Measurements from ENCODE around the gene ZNF358. TPM values are rescaled to one million over a fixed set of nuclear protein-coding genes. Genes with fewer than 3 reads are reported as not detected.

The ZNF358 gene
- total RNA-seq, 4 donors from 2014 or later: 30.4 to 42.8 (median 36.9) TPM

DNA sequence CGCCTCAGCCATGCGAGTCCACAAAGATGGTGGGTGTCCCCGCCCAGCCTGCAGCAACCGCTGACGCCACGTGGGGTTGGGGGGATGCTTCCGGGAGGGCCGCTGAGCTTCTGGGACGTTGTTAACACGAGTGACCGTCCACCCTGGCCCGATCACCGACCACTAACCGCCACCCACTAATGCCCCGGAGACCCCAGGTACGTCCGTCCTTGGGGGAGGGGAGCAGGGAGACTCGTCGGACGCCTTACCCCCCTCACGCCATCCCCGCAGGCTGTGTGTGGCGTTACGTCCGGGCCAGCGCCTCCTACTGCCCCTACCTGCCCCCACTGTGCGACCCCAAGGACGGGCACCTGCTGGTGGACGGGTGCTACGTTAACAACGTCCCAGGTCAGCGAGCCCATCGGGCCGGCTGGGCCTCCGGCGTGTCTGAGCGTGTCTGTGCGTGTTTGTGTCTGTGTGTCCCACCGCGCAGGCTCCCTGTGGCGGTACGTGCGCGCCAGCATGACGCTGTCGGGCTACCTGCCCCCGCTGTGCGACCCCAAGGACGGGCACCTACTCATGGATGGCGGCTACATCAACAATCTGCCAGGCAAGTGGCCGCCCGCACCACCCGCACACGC lies 40.9 kb downstream of the ZNF358 start:
- 95 to 96% methylated on average over 46 to 54 of the region's 54 CpGs for WGBS, 2 donors
- TF ChIP-seq, protein P1, sequence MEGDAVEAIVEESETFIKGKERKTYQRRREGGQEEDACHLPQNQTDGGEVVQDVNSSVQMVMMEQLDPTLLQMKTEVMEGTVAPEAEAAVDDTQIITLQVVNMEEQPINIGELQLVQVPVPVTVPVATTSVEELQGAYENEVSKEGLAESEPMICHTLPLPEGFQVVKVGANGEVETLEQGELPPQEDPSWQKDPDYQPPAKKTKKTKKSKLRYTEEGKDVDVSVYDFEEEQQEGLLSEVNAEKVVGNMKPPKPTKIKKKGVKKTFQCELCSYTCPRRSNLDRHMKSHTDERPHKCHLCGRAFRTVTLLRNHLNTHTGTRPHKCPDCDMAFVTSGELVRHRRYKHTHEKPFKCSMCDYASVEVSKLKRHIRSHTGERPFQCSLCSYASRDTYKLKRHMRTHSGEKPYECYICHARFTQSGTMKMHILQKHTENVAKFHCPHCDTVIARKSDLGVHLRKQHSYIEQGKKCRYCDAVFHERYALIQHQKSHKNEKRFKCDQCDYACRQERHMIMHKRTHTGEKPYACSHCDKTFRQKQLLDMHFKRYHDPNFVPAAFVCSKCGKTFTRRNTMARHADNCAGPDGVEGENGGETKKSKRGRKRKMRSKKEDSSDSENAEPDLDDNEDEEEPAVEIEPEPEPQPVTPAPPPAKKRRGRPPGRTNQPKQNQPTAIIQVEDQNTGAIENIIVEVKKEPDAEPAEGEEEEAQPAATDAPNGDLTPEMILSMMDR (IDR thresholded peaks at IDR 0.05): no peak
- no peak for TF ChIP-seq POLR2A (IDR thresholded peaks at IDR 0.05)
- DNase-seq (ENCODE audit: low spot score in 2 of 2): no peak
- H3K4me3 ChIP-seq (ENCODE audit: low read depth, poor library complexity, severe bottlenecking): no peak overlapping the region
- intact Hi-C loops (cut with DNase I; ENCODE audit: low total_unique reads): no loop called here

DNA sequence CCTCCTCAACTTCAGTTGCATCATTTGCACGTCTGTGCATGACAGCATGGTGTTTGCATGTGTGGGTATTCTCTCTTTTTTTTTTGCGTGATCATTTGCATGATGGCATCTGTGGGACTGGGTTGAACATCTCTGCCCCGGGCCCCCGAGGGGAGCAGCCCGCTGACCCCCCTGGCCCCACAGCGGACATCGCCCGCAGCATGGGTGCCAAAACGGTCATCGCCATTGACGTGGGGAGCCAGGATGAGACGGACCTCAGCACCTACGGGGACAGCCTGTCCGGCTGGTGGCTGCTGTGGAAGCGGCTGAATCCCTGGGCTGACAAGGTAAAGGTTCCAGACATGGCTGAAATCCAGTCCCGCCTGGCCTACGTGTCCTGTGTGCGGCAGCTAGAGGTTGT lies 42.8 kb downstream of the ZNF358 start:
- H3K4me3 ChIP-seq (ENCODE audit: low read depth, poor library complexity, severe bottlenecking): no peak overlapping the region
- TF ChIP-seq, protein P1 (IDR thresholded peaks at IDR 0.05): no peak
- no peak for TF ChIP-seq POLR2A (IDR thresholded peaks at IDR 0.05)
- intact Hi-C loops (cut with DNase I; ENCODE audit: low total_unique reads): no loop called here
- WGBS, 2 donors: 95% methylated on average over 15 to 18 of the region's 18 CpGs
- DNase-seq (ENCODE audit: low spot score in 2 of 2): no peak

DNA sequence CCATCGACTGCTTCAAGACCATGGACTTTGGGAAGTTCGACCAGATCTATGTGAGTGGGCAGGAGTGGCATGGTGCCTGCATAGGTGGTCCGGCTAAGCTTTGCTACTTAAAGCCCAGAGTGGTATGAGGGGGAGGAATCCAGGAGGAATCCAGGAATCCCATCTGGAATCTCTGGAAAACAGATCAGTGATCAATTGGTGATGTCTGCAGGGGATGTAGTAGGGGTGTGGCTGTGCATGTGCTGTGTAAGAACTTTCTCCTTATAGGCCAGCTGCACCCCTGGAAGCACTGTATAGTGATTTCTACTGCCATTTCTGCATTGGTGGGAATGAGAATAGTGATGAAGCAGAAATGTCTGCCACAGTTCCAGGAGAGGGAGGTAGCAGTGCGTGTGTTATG lies 43.2 kb downstream of the ZNF358 start:
- H3K4me3 ChIP-seq (ENCODE audit: low read depth, poor library complexity, severe bottlenecking): no peak overlapping the region
- intact Hi-C loops (cut with DNase I; ENCODE audit: low total_unique reads): no loop called here
- no peak for DNase-seq (ENCODE audit: low spot score in 2 of 2)
- 55 to 75% methylated on average over 3 to 4 of the region's 4 CpGs for WGBS, 2 donors
- TF ChIP-seq, protein P1 (IDR thresholded peaks at IDR 0.05): no peak
- TF ChIP-seq POLR2A (IDR thresholded peaks at IDR 0.05): no peak

DNA sequence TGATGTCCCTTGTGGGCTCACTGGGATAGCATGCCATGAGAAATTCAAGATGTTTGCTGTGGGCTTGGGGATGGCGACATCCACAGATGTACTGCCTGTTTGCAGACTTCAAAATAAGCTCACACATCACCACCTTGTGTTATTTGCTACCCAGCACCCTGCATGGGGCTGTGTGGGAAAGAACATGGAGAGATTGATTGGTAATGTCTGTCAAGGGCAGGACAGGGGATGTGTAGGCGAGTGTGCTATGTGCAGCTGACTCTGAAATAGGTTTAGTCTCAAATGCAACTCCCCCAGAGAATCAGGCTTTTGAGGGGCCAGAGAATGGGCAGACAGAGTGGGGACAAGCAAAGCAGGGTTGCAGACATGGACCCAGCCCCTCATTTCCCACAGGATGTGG lies 44.4 kb downstream of the ZNF358 start:
- no peak overlapping the region for H3K4me3 ChIP-seq (ENCODE audit: low read depth, poor library complexity, severe bottlenecking)
- TF ChIP-seq POLR2A (IDR thresholded peaks at IDR 0.05): no peak
- TF ChIP-seq, protein P1 (IDR thresholded peaks at IDR 0.05): no peak
- intact Hi-C loops (cut with DNase I; ENCODE audit: low total_unique reads): no loop called here
- WGBS, 2 donors: 90 to 97% methylated on average over 2 of the region's 2 CpGs
- no peak for DNase-seq (ENCODE audit: low spot score in 2 of 2)

DNA sequence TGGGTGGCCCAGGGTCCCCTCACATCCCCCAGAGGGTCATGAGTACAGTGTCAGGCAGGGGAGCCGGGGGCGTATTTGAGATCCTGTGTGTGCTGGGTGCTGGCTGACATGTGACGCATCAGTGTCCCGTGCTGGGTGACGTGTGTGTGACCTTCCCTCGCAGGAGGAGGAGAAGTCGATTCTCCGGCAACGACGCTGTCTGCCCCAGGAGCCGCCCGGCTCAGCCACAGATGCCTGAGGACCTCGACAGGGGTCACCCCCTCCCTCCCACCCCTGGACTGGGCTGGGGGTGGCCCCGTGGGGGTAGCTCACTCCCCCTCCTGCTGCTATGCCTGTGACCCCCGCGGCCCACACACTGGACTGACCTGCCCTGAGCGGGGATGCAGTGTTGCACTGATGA lies 45.4 kb downstream of the ZNF358 start:
- 85 to 88% methylated on average over 14 to 17 of the region's 17 CpGs for WGBS, 2 donors
- TF ChIP-seq POLR2A (IDR thresholded peaks at IDR 0.05): no peak
- TF ChIP-seq, protein P1 (IDR thresholded peaks at IDR 0.05): no peak

More for the DNA sequence above, 45.4 kb downstream of the ZNF358 start:
- intact Hi-C loops (cut with DNase I; ENCODE audit: low total_unique reads): no loop called here
- H3K4me3 ChIP-seq (ENCODE audit: low read depth, poor library complexity, severe bottlenecking): no peak overlapping the region
- no peak for DNase-seq (ENCODE audit: low spot score in 2 of 2)

Data from lower leg skin (tissue), 4 donors.